Cerebellar nuclear complex (tissue), 1 donor: ENCODE measurements around the gene ARMC6.
A peak's percentile ranks its signal among the peaks of the same experiment; 100 is the strongest.

Experiments
- DNase-seq, 2 experiments: peaks; one replicate each; lab custom pipeline; 2025; lab: John Stamatoyannopoulos, UW

Gene ARMC6

GRCh38 chr19:19054315-19054938 lies 21.0 kb downstream of the ARMC6 start:
- DNase-seq, result no peak

- DNase-seq, result no peak
Measured at GRCh38 chr19:19054939-19055440, 21.6 kb downstream of the ARMC6 start.

DNA sequence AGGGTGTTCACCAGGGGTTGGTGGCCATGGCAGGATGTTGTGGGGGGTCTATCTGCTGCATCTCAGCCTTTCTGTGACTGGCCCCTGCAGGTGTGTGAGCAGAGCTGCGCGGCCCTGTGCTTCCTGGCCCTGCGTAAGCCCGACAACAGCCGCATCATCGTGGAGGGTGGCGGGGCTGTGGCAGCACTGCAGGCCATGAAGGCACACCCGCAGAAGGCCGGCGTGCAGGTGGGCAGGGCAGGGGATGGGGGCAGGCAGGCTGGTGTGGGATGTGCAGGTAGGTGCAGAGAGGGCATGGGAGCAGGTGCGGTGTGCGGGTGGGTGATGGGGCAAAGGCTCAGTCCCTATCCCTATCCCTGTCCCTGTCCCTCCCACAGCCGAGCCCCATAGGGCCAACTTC lies 22.3 kb downstream of the ARMC6 start:
- DNase-seq, result no peak

DNA sequence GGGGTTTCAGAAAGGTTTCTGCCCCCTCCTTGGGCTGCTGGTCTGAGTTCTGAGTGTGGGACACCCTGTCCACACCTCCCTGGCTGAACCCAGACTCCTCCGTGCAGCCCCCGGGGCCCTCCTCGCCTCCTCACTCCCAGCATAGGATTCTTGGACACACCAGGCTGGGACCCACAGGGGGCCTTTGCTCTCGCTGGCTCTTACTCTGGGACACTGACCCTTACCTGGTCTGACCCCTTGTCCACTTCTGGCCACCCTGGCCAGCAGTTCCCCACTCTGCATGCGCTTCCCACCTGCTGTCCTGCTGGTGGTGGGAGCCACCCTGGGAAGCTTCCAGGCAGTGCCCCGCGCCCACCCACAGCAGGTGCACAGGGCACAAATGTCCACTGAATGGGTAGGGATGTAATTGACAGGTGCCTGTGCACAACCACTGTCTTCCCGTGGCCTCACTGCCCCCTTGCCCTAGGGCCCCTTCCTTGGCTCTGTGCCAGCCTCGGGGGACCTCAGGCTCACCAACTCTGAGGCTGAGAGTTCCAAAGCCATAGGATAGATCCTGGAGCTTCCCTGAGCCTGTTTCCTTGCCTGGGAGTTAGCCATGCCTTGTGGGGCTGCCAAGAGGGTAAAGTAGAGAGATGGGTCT lies 23.4 kb downstream of the ARMC6 start:
- no peak for DNase-seq

- no peak for DNase-seq
Measured at GRCh38 chr19:19057317-19057716, 23.9 kb downstream of the ARMC6 start.

GRCh38 chr19:19057720-19058119 lies 24.3 kb downstream of the ARMC6 start:
- no peak for DNase-seq

- no peak for DNase-seq
Measured at GRCh38 chr19:19059018-19059836, 25.8 kb downstream of the ARMC6 start.

DNA sequence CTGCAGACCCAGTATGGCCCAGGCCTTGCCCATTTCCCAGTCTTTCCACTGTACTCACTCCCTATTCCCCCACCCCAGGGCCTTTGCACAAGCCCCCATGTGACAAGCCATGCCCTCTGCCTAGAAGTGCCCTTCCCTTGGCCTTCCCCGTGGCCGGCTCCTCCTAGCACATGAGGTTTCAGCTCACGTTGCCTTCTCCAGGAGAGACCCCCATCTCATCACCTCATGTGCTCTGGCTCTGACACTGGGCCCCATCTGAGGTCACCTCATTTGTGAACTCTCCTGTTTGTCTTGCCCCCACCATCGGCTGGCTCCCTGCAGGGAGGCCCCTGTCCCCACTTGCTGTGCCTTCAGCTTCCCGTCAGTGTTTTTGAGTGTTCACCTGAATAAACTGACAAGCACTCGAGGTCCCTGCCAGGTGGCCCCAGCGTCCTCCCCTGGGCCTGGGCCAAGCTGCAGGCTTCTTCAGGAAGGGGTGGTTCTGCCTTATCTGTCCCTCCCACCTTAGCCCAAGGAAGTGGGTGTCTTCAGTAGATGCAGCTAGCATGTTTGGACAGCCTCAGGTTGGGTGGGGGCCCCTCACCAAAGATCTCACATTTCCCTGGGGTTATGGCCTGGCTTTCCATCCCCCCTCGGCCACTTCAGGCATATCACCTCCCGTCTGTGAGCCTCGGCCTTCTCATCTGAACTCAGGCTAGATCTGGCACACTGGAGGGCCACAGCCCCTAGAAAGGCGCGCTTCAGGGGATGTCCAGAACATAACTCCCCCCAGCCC lies 26.6 kb downstream of the ARMC6 start:
- DNase-seq, result no peak

DNA sequence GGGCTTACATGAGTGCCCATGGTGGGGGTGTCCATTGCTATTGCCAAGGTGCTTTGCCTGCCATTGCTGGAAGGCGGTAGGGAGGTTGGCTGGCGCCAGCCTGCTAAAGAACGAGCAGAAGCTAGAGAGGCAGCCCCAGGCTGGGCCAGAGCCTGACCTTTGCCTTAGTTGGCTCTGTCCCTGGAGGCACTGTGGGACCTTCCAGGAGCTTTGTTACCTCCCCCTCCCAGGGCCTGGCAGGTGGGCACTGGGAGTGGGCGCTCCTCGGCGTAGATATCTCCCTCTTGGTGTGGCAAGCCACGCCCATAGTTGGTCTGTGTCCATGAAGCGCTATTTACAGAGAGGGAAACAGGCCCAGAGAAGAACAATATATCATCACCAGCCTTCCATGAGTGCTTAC lies 28.1 kb downstream of the ARMC6 start:
- DNase-seq, result no peak

- no peak for DNase-seq
Measured at GRCh38 chr19:19062454-19063182, 29.2 kb downstream of the ARMC6 start.

GRCh38 chr19:19063183-19064097 lies 30.0 kb downstream of the ARMC6 start, which contains the start of gene SLC25A42:
Gene SLC25A42, plus strand, starts transcription at chr19:19063994. Its CDS starts 32,131 bp downstream, at chr19:19096125.
- DNase-seq, result peak; percentile 99

GRCh38 chr19:19064098-19064722 lies 30.8 kb downstream of the ARMC6 start:
- no peak for DNase-seq

DNA sequence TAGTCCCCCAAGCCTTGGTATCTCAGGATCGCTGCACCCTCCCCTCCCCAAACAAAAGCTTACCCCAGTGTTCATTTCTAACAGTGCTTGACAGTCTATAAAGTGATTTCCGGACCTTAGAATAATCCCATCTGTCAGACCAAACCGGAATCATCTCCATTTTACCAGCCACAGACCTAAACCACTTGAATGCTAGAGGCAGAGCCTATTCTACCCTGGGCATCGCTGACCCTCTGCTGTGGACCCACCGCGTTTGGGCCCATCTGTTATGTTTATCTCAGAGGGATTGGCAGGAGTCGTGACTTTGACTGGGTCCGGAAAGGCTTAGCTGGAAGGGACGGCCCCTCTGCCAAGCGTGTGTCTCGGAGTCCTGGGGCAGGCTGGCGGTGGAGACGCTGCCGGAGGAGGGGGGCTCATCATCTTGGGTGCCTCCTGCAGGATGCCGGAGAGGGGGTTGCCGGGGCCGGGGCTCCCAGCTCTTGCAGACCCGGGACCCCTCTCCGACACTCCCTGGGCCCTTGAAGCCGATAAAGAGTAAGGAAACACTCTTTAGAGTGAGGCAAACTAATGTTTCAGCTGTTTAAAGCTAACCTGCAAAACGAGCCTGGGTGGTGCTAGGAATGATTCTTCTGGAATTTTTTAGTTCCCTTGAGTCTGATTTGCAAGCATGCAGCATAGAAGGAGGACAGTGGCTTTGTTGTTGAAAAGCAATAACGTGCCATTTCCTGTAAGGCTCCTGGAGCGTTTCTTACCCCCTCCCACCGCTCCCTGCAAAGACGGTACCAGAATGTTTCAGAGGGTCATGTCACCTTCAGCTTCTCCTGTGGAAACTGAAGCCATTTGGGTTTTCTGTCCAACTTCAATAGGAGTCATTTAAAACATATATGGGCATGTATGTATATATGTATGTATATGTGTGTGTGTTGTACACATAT lies 31.7 kb downstream of the ARMC6 start:
- DNase-seq, result peak in 1 of 2 experiments; percentile 4

DNA sequence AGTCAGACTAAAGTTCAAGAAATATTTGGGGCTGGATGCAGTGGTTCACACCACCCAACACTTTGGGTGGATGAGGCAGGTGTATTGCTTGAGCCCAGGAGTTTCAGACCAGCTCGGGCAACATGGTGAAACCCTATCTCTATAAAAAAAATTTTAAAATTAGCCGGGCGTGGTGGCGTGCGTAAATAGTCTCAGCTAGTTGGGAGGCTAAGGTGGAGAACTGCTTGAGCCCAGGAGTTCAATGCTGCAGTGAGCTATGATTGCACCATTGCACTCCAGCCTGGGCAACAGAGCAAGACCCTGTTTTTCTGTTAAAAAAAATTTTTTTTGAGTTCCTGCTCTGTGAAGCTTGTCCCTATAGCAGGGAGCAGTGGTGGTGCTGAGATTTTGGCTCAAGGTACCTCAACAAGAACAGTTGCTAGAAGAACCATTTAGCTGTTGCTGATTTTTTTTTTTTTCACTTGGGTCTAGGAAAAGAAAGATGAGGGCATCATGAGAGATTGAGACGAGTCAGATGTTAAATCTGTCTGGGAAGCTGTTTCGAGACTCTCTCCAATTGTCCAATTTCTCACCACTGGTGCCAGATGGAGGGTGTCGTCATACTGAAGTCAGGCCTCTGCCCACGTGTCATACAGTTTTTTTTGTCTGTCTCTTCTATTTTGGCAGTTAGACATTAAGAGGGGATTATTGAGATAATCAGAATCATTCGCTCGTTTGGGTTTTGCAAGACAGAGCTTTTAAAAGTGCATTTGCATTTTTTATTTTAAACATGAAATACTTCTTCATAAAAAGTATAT lies 34.1 kb downstream of the ARMC6 start:
- no peak for DNase-seq

- DNase-seq, result no peak
Measured at GRCh38 chr19:19068659-19069654, 35.6 kb downstream of the ARMC6 start.

- no peak for DNase-seq
Measured at GRCh38 chr19:19071897-19072296, 38.5 kb downstream of the ARMC6 start.
